OCI-LY1 (cell line): ENCODE measurements around the gene ZNF79.

Source experiments
- H2AFZ ChIP-seq: fragments of 200-600 bp; sonication (generic), shearing (Covaris generic); 2 replicates; pipeline ENCODE4 v1.6.0; 2014; ENCODE audit warnings: antibody characterized with exemption, mild to moderate bottlenecking, low read length
- H3F3A ChIP-seq: fragments of 200-600 bp; sonication (generic), shearing (Covaris generic); 2 replicates; pipeline ENCODE4 v1.6.0; 2014; ENCODE audit warnings: mild to moderate bottlenecking, antibody characterized with exemption, low read length, moderate library complexity; ENCODE audit not compliant: insufficient read depth
- H3K27ac ChIP-seq: fragments of 200-600 bp; sonication (generic); 2 replicates; pipeline ENCODE4 v1.5.1; 2014; ENCODE audit warnings: low read length, mixed run types, mild to moderate bottlenecking, low read depth; ENCODE audit not compliant: poor library complexity, severe bottlenecking
- H3K27me3 ChIP-seq: fragments of 200-600 bp; sonication (generic); 2 replicates; pipeline ENCODE4 v1.6.0; 2014; ENCODE audit warnings: antibody characterized with exemption, mild to moderate bottlenecking, low read length, moderate library complexity; ENCODE audit not compliant: insufficient read depth
- H3K36me3 ChIP-seq: fragments of 200-600 bp; sonication (generic); 2 replicates; pipeline ENCODE4 v1.6.1; 2014; ENCODE audit warnings: mild to moderate bottlenecking, antibody characterized with exemption, low read length, moderate library complexity, mixed read lengths; ENCODE audit not compliant: insufficient read depth
- H3K4me1 ChIP-seq: fragments of 200-600 bp; sonication (generic); 2 replicates; pipeline ENCODE4 v1.5.1; 2014; ENCODE audit warnings: mild to moderate bottlenecking, low read length, moderate library complexity; ENCODE audit not compliant: insufficient read depth, severe bottlenecking
- H3K4me2 ChIP-seq: fragments of 200-600 bp; sonication (generic), shearing (Covaris generic); 2 replicates; pipeline ENCODE4 v1.6.1; 2014; ENCODE audit warnings: low read length
- H3K4me3 ChIP-seq: fragments of 200-600 bp; sonication (generic); 2 replicates; pipeline ENCODE4 v1.5.1; 2014; ENCODE audit warnings: low read length, low read depth, mild to moderate bottlenecking, mixed read lengths; ENCODE audit not compliant: poor library complexity, severe bottlenecking
- H3K79me2 ChIP-seq: fragments of 200-600 bp; shearing (Covaris generic); 2 replicates; pipeline ENCODE4 v1.6.1; 2016; ENCODE audit warnings: mixed run types, low read length, mixed read lengths; ENCODE audit not compliant: insufficient read depth
- H3K9ac ChIP-seq: fragments of 200-600 bp; sonication (generic), shearing (Covaris generic); 2 replicates; pipeline ENCODE4 v1.6.1; 2014; ENCODE audit warnings: mild to moderate bottlenecking, low read length, mixed read lengths
- H3K9me2 ChIP-seq: fragments of 200-600 bp; sonication (generic), shearing (Covaris generic); 2 replicates; pipeline ENCODE4 v1.6.1; 2014; ENCODE audit warnings: low read depth, mild to moderate bottlenecking, low read length, mixed read lengths
- H3K9me3 ChIP-seq: fragments of 200-600 bp; shearing (Covaris generic); 2 replicates; pipeline ENCODE4 v1.6.1; 2014; ENCODE audit warnings: low read length, mixed read lengths
- H4K20me1 ChIP-seq: fragments of 200-600 bp; sonication (generic), shearing (Covaris generic); 2 replicates; pipeline ENCODE4 v1.6.0; 2016; ENCODE audit warnings: mild to moderate bottlenecking, low read length; ENCODE audit not compliant: insufficient read depth
- EZH2 ChIP-seq: fragments of 200-600 bp; sonication (generic), shearing (Covaris generic); IDR thresholded peaks from 2 replicates; pipeline ENCODE4 v1.8.0; 2017; ENCODE audit warnings: borderline replicate concordance, mixed run types, mild to moderate bottlenecking, antibody characterized with exemption, low read length, moderate library complexity, mixed read lengths
- TF ChIP-seq, protein P1 (sequence below): fragments of 200-600 bp; sonication (generic), shearing (Covaris generic); IDR thresholded peaks from 2 replicates; pipeline ENCODE4 v1.5.1; 2017; ENCODE audit warnings: mild to moderate bottlenecking, antibody characterized with exemption, low read length, moderate library complexity, mixed read lengths

Gene ZNF79

DNA sequence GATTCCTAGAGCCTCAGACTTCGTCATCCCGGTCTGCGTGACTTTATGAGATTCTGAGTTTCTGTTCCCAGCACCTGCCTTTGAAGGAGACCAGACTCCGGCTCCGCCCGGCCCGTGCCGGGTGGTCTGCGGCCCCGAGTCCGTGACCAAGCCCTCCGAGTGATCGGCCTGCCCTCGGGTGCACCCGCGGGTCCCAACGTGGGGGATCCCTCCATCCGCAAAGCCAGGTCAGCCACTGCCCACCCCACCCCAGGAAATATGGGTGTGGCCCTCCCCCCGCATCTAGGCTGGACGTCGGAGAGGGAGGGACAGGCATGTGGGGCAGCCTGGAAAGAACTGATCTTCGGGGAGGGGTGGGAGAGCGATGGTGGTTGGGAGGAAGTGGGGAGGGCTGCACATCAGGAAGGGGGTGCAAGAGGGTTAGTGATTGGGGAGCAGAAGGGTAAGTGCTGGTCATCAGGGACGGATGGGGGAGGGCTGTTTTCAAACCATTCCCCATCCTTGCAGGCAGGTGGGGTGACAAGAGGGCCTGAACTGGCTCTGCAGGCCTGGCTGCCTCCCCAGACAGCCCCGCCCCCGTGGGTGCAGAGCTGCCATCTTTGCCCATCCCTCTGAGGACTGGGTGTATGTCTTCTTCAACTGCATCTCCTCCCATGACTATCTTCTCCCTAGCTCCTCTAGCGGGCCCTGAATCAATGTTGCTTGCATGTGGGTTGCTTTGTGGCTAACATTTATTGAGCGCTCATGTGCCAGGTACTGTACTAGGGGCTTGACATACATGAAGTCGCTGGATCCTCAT lies 27.9 kb downstream of the ZNF79 start:
- Histone ChIP-seq H3K9me2 (no peaks in the 10 kb centered on the region), H3K4me2 (peak overlapping the region; percentile 87), H3K36me3 (peaks cover 42% of the 10 kb centered on the region), H3K27me3 (no peaks in the 10 kb centered on the region), H3F3A (peaks cover 5% of the 10 kb centered on the region; the same call in 1 of the 2 replicates), H3K4me3 (peak overlapping the region; percentile 72), H4K20me1 (no peaks in the 10 kb centered on the region), H3K27ac (peak overlapping the region; percentile 37), H3K9ac (peak overlapping the region; percentile 88), H3K4me1 (peaks cover 37% of the 10 kb centered on the region), H2AFZ (peak overlapping the region; percentile 15; the same call in 1 of the 2 replicates), H3K79me2 (peaks cover 15% of the 10 kb centered on the region), H3K9me3 (peaks cover 11% of the 10 kb centered on the region; the same call in 1 of the 2 replicates)
- TF ChIP-seq, protein P1, sequence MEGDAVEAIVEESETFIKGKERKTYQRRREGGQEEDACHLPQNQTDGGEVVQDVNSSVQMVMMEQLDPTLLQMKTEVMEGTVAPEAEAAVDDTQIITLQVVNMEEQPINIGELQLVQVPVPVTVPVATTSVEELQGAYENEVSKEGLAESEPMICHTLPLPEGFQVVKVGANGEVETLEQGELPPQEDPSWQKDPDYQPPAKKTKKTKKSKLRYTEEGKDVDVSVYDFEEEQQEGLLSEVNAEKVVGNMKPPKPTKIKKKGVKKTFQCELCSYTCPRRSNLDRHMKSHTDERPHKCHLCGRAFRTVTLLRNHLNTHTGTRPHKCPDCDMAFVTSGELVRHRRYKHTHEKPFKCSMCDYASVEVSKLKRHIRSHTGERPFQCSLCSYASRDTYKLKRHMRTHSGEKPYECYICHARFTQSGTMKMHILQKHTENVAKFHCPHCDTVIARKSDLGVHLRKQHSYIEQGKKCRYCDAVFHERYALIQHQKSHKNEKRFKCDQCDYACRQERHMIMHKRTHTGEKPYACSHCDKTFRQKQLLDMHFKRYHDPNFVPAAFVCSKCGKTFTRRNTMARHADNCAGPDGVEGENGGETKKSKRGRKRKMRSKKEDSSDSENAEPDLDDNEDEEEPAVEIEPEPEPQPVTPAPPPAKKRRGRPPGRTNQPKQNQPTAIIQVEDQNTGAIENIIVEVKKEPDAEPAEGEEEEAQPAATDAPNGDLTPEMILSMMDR: peak; percentile 4; the same call in 1 of the 2 replicates
- TF ChIP-seq EZH2: no peak

DNA sequence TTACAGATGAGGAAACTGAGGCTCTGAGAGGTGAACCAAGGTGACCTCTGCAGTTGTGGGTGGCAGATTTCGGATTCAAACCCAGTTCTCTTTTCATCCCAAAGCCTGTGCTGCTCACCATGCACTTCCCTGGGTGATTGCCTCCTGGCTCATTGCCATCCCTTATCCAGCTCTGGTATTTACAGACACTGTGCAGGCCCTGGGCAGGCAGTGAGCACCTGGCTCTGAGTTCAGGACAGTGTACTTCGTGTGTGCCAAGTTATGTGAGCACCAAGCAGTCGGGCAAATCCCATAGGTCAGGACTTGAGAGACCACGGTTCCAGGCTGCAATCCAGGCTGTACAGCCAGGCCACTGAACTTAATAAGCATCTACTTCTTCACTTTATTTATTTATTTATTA lies 28.5 kb downstream of the ZNF79 start:
- H3F3A ChIP-seq: peaks cover 5% of the 10 kb centered on the region; the same call in 1 of the 2 replicates
- H3K36me3 ChIP-seq: peaks cover 42% of the 10 kb centered on the region
- peaks cover 37% of the 10 kb centered on the region for H3K4me1 ChIP-seq
- peaks cover 11% of the 10 kb centered on the region; the same call in 1 of the 2 replicates for H3K9me3 ChIP-seq
- no peaks in the 10 kb centered on the region for H3K9me2 ChIP-seq
- TF ChIP-seq, protein P1: no peak
- TF ChIP-seq EZH2: no peak
- H3K9ac ChIP-seq: peak overlapping the region; percentile 88; the same call in 1 of the 2 replicates
- peak overlapping the region; percentile 37 for H3K27ac ChIP-seq
- H3K79me2 ChIP-seq: peaks cover 15% of the 10 kb centered on the region
- no peaks in the 10 kb centered on the region for H3K27me3 ChIP-seq
- H3K4me3 ChIP-seq: peak overlapping the region; percentile 72
- H2AFZ ChIP-seq: no peak overlapping the region
- peak overlapping the region; percentile 87 for H3K4me2 ChIP-seq
- H4K20me1 ChIP-seq: no peaks in the 10 kb centered on the region

DNA sequence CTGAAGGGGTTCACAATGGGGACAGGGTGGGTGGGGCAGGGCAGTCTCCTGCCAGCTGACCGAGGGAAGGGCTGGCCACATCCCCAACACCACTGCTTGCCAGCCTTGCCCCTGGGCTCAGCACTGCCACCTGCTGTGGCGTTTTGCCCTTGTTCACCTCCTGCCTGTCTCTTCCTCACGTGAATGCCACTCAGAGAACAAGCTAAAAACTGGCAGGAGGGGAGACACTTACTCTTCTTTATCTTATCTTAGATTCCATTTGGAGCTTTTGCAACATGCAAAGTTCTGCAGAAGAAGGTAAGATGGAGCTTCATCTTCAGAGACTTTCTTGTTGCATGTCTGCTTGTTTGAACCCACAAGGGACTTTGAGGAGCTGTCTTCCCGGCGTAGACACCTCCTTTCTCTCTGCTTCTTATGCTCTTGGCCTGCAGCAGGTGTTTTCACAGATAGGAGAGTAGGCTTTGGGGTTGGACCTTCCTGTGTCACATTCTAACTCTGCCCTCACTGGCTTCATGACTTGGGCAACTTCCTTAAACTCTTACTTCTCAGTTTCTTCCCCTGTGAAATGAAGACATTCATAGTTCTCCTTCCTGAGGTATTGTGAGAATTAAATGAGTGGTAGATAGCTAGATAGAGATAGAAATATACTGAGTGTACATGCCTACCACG lies 31.3 kb downstream of the ZNF79 start:
- Histone ChIP-seq H3K79me2 (peaks cover 6% of the 10 kb centered on the region), H3K9me2 (no peaks in the 10 kb centered on the region), H3K9ac (no peak overlapping the region; the same call in 1 of the 2 replicates), H2AFZ (no peak overlapping the region), H3K4me2 (peak overlapping the region; percentile 6; the same call in 1 of the 2 replicates), H3K27ac (peak overlapping the region; percentile 44), H3K9me3 (no peaks in the 10 kb centered on the region), H4K20me1 (no peaks in the 10 kb centered on the region), H3K27me3 (no peaks in the 10 kb centered on the region), H3K36me3 (peaks cover 32% of the 10 kb centered on the region), H3F3A (no peaks in the 10 kb centered on the region), H3K4me3 (no peak overlapping the region), H3K4me1 (peaks cover 21% of the 10 kb centered on the region)
- no peak for TF ChIP-seq EZH2
- TF ChIP-seq, protein P1: peak; percentile 63
